Ecto neural progenitor cell (in vitro differentiated cells): ENCODE data around the gene VSTM2B.

Source experiments
- DNase-seq: peaks from one replicate; pipeline ENCODE4 v3.0.0-alpha.2; 2018; ENCODE audit warnings: low spot score

Gene VSTM2B

GRCh38 chr19:29516358-29516725 lies 9.5 kb upstream of the VSTM2B start:
- DNase-seq: no peak

GRCh38 chr19:29516821-29517395 lies 8.9 kb upstream of the VSTM2B start:
- no peak for DNase-seq

GRCh38 chr19:29517412-29517811 lies 8.4 kb upstream of the VSTM2B start:
- DNase-seq: no peak

GRCh38 chr19:29517946-29518345 lies 7.8 kb upstream of the VSTM2B start:
- no peak for DNase-seq

GRCh38 chr19:29519146-29519545 lies 6.6 kb upstream of the VSTM2B start:
- DNase-seq: no peak

- no peak for DNase-seq
Observed at GRCh38 chr19:29519931-29520330, 5.9 kb upstream of the VSTM2B start.

- no peak for DNase-seq
Observed at GRCh38 chr19:29520390-29520789, 5.4 kb upstream of the VSTM2B start.

GRCh38 chr19:29521291-29522075 lies 4.3 kb upstream of the VSTM2B start:
- no peak for DNase-seq

GRCh38 chr19:29523568-29523967 lies 2.2 kb upstream of the VSTM2B start:
- no peak for DNase-seq

GRCh38 chr19:29524201-29524911 lies 1.4 kb upstream of the VSTM2B start:
- DNase-seq: peak; percentile 63

GRCh38 chr19:29524912-29525831 lies 622 bp upstream of the VSTM2B start:
- DNase-seq: peak; percentile 70

- peak; percentile 66 for DNase-seq
Observed at GRCh38 chr19:29526730-29527499, 1.1 kb downstream of the VSTM2B start.

- DNase-seq: no peak
Observed at GRCh38 chr19:29527500-29528328, 1.9 kb downstream of the VSTM2B start.

- DNase-seq: peak; percentile 90
Observed at GRCh38 chr19:29528350-29528945, 2.7 kb downstream of the VSTM2B start.

- no peak for DNase-seq
Observed at GRCh38 chr19:29528946-29529645, 3.3 kb downstream of the VSTM2B start.

GRCh38 chr19:29529646-29530539 lies 4.1 kb downstream of the VSTM2B start:
- peak; percentile 67 for DNase-seq

GRCh38 chr19:29530540-29531457 lies 5.0 kb downstream of the VSTM2B start:
- DNase-seq: no peak
